Measurements from ENCODE around the gene TMBIM6.

Gene TMBIM6

GRCh38 chr12:49800421-49801140, 59.2 kb downstream of the TMBIM6 start:
- no peak overlapping the region for H3K27ac ChIP-seq (ENCODE audit: low read depth, low read length)
- no peak overlapping the region for H2AK5ac ChIP-seq (ENCODE audit: low read length)
- no peak overlapping the region for H3K18ac ChIP-seq (ENCODE audit: low read length)
- H2BK5ac ChIP-seq (ENCODE audit: low read length), result no peak overlapping the region
- WGBS (ENCODE audit: extremely low coverage, insufficient coverage, low lambda C conversion rate), result no CpG with 5 or more reads among the region's 11 CpGs
- no peak overlapping the region for H3K4me2 ChIP-seq (ENCODE audit: low read length)
- H3K23ac ChIP-seq (ENCODE audit: low read length), result no peak overlapping the region
- H3K27me3 ChIP-seq (ENCODE audit: insufficient read depth, low read length, poor library complexity), result no peaks in the 10 kb centered on the region
- no peak overlapping the region for H3K4me3 ChIP-seq (ENCODE audit: low read length)
- H4K8ac ChIP-seq (ENCODE audit: low read depth, low read length), result no peak overlapping the region
- H3K79me2 ChIP-seq (ENCODE audit: control insufficient read depth, insufficient read depth, low read length), result no peaks in the 10 kb centered on the region
- H3K79me1 ChIP-seq (ENCODE audit: low read length), result no peaks in the 10 kb centered on the region
- no peak overlapping the region for H3K4ac ChIP-seq (ENCODE audit: low read depth, low read length)
- H3K9ac ChIP-seq (ENCODE audit: low read length), result no peak overlapping the region
- no peak overlapping the region for H4K5ac ChIP-seq (ENCODE audit: low read length)
- DNase-seq, result no peak
- no peaks in the 10 kb centered on the region for H3K36me3 ChIP-seq (ENCODE audit: control insufficient read depth, insufficient read depth, low read length)
- no peak overlapping the region for H3K56ac ChIP-seq (ENCODE audit: low read length)
- no peak overlapping the region for H2BK15ac ChIP-seq (replicated peaks; ENCODE audit: low read depth)
- H2BK120ac ChIP-seq (ENCODE audit: low read depth, low read length), result no peak overlapping the region
- H3K4me1 ChIP-seq (ENCODE audit: control insufficient read depth, low read depth, low read length), result no peaks in the 10 kb centered on the region

GRCh38 chr12:49801141-49802063, 60.0 kb downstream of the TMBIM6 start:
- Histone ChIP-seq H3K18ac (ENCODE audit: low read length) (no peak overlapping the region), H3K4me3 (ENCODE audit: low read length) (no peak overlapping the region), H2BK120ac (ENCODE audit: low read depth, low read length) (no peak overlapping the region), H3K36me3 (ENCODE audit: control insufficient read depth, insufficient read depth, low read length) (no peaks in the 10 kb centered on the region), H3K4me1 (ENCODE audit: control insufficient read depth, low read depth, low read length) (no peaks in the 10 kb centered on the region), H3K4me2 (ENCODE audit: low read length) (no peak overlapping the region), H4K8ac (ENCODE audit: low read depth, low read length) (no peak overlapping the region), H3K4ac (ENCODE audit: low read depth, low read length) (no peak overlapping the region), H3K79me2 (ENCODE audit: control insufficient read depth, insufficient read depth, low read length) (no peaks in the 10 kb centered on the region), H3K27me3 (ENCODE audit: insufficient read depth, low read length, poor library complexity) (no peaks in the 10 kb centered on the region), H3K9ac (ENCODE audit: low read length) (no peak overlapping the region), H3K23ac (ENCODE audit: low read length) (no peak overlapping the region), H3K27ac (ENCODE audit: low read depth, low read length) (no peak overlapping the region), H2BK5ac (ENCODE audit: low read length) (no peak overlapping the region), H2BK15ac (replicated peaks; ENCODE audit: low read depth) (no peak overlapping the region), H3K79me1 (ENCODE audit: low read length) (no peaks in the 10 kb centered on the region), H4K5ac (ENCODE audit: low read length) (no peak overlapping the region), H2AK5ac (ENCODE audit: low read length) (no peak overlapping the region), H3K56ac (ENCODE audit: low read length) (no peak overlapping the region)
- no CpG with 5 or more reads among the region's 17 CpGs for WGBS (ENCODE audit: extremely low coverage, insufficient coverage, low lambda C conversion rate)
- no peak for DNase-seq

- Histone ChIP-seq H3K79me1 (ENCODE audit: low read length) (peaks cover 1% of the 10 kb centered on the region), H3K23ac (ENCODE audit: low read length) (no peak overlapping the region), H4K5ac (ENCODE audit: low read length) (no peak overlapping the region), H3K9ac (ENCODE audit: low read length) (no peak overlapping the region), H3K27ac (ENCODE audit: low read depth, low read length) (no peak overlapping the region), H4K8ac (ENCODE audit: low read depth, low read length) (no peak overlapping the region), H3K4me3 (ENCODE audit: low read length) (no peak overlapping the region), H3K36me3 (ENCODE audit: control insufficient read depth, insufficient read depth, low read length) (no peaks in the 10 kb centered on the region), H2BK15ac (replicated peaks; ENCODE audit: low read depth) (no peak overlapping the region), H3K4ac (ENCODE audit: low read depth, low read length) (no peak overlapping the region), H2BK120ac (ENCODE audit: low read depth, low read length) (no peak overlapping the region), H2BK5ac (ENCODE audit: low read length) (no peak overlapping the region), H3K56ac (ENCODE audit: low read length) (no peak overlapping the region), H3K27me3 (ENCODE audit: insufficient read depth, low read length, poor library complexity) (no peaks in the 10 kb centered on the region), H3K79me2 (ENCODE audit: control insufficient read depth, insufficient read depth, low read length) (peaks cover 1% of the 10 kb centered on the region), H3K4me2 (ENCODE audit: low read length) (no peak overlapping the region), H2AK5ac (ENCODE audit: low read length) (no peak overlapping the region), H3K18ac (ENCODE audit: low read length) (no peak overlapping the region), H3K4me1 (ENCODE audit: control insufficient read depth, low read depth, low read length) (no peaks in the 10 kb centered on the region)
- no peak for DNase-seq
- no CpG with 5 or more reads among the region's 12 CpGs for WGBS (ENCODE audit: extremely low coverage, insufficient coverage, low lambda C conversion rate)
Measured at GRCh38 chr12:49803693-49804450, 62.5 kb downstream of the TMBIM6 start.

GRCh38 chr12:49804821-49805220, 63.5 kb downstream of the TMBIM6 start:
- Histone ChIP-seq H3K4ac (ENCODE audit: low read depth, low read length) (no peak overlapping the region), H2BK120ac (ENCODE audit: low read depth, low read length) (no peak overlapping the region), H3K18ac (ENCODE audit: low read length) (no peak overlapping the region), H3K79me2 (ENCODE audit: control insufficient read depth, insufficient read depth, low read length) (peaks cover 1% of the 10 kb centered on the region), H3K56ac (ENCODE audit: low read length) (no peak overlapping the region), H3K4me3 (ENCODE audit: low read length) (no peak overlapping the region), H3K27ac (ENCODE audit: low read depth, low read length) (no peak overlapping the region), H3K4me2 (ENCODE audit: low read length) (no peak overlapping the region), H3K79me1 (ENCODE audit: low read length) (peaks cover 5% of the 10 kb centered on the region), H2AK5ac (ENCODE audit: low read length) (no peak overlapping the region), H4K8ac (ENCODE audit: low read depth, low read length) (no peak overlapping the region), H3K4me1 (ENCODE audit: control insufficient read depth, low read depth, low read length) (peaks cover 7% of the 10 kb centered on the region), H2BK15ac (replicated peaks; ENCODE audit: low read depth) (no peak overlapping the region), H3K9ac (ENCODE audit: low read length) (no peak overlapping the region), H2BK5ac (ENCODE audit: low read length) (no peak overlapping the region), H3K23ac (ENCODE audit: low read length) (no peak overlapping the region), H4K5ac (ENCODE audit: low read length) (no peak overlapping the region), H3K36me3 (ENCODE audit: control insufficient read depth, insufficient read depth, low read length) (no peaks in the 10 kb centered on the region), H3K27me3 (ENCODE audit: insufficient read depth, low read length, poor library complexity) (no peaks in the 10 kb centered on the region)
- DNase-seq, result no peak
- WGBS (ENCODE audit: extremely low coverage, insufficient coverage, low lambda C conversion rate), result no CpG with 5 or more reads among the region's 10 CpGs

GRCh38 chr12:49805409-49805808, 64.1 kb downstream of the TMBIM6 start:
- H3K4me1 ChIP-seq (ENCODE audit: control insufficient read depth, low read depth, low read length), result peaks cover 10% of the 10 kb centered on the region
- no peaks in the 10 kb centered on the region for H3K36me3 ChIP-seq (ENCODE audit: control insufficient read depth, insufficient read depth, low read length)
- no peak overlapping the region for H3K4ac ChIP-seq (ENCODE audit: low read depth, low read length)
- H4K8ac ChIP-seq (ENCODE audit: low read depth, low read length), result no peak overlapping the region
- no peak overlapping the region for H3K27ac ChIP-seq (ENCODE audit: low read depth, low read length)
- DNase-seq, result no peak
- H3K56ac ChIP-seq (ENCODE audit: low read length), result no peak overlapping the region
- H3K79me1 ChIP-seq (ENCODE audit: low read length), result peaks cover 6% of the 10 kb centered on the region
- no peak overlapping the region for H4K5ac ChIP-seq (ENCODE audit: low read length)
- no peak overlapping the region for H2AK5ac ChIP-seq (ENCODE audit: low read length)
- no CpG with 5 or more reads among the region's 5 CpGs for WGBS (ENCODE audit: extremely low coverage, insufficient coverage, low lambda C conversion rate)
- no peak overlapping the region for H3K23ac ChIP-seq (ENCODE audit: low read length)
- no peak overlapping the region for H3K18ac ChIP-seq (ENCODE audit: low read length)
- H3K9ac ChIP-seq (ENCODE audit: low read length), result no peak overlapping the region
- no peak overlapping the region for H3K4me3 ChIP-seq (ENCODE audit: low read length)
- no peak overlapping the region for H2BK15ac ChIP-seq (replicated peaks; ENCODE audit: low read depth)
- H2BK5ac ChIP-seq (ENCODE audit: low read length), result no peak overlapping the region
- H2BK120ac ChIP-seq (ENCODE audit: low read depth, low read length), result no peak overlapping the region
- H3K27me3 ChIP-seq (ENCODE audit: insufficient read depth, low read length, poor library complexity), result no peaks in the 10 kb centered on the region
- peaks cover 1% of the 10 kb centered on the region for H3K79me2 ChIP-seq (ENCODE audit: control insufficient read depth, insufficient read depth, low read length)
- H3K4me2 ChIP-seq (ENCODE audit: low read length), result no peak overlapping the region
